Measurements from ENCODE around the gene ABCD4. TPM values are rescaled to one million over a fixed set of nuclear protein-coding genes. Genes with fewer than 3 reads are reported as not detected.

ABCD4 gene
- polyA plus RNA-seq, 1 donor from 2014 or later: 106 TPM

GRCh38 chr14:74297986-74298385 lies 4.7 kb downstream of the ABCD4 start:
- Histone ChIP-seq H3K79me2 (replicated peaks; ENCODE audit: insufficient read depth, low read length) (peaks cover 33% of the 10 kb centered on the region), H3K36me3 (ENCODE audit: insufficient read depth, low read length) (no peaks in the 10 kb centered on the region), H3K9ac (ENCODE audit: low read length) (no peak overlapping the region), H3F3A (ENCODE audit: insufficient read depth, low read length, poor library complexity, severe bottlenecking) (peaks cover 4% of the 10 kb centered on the region), H4K20me1 (ENCODE audit: insufficient read depth) (no peaks in the 10 kb centered on the region), H3K4me3 (ENCODE audit: low read length) (no peak overlapping the region), H2AFZ (ENCODE audit: low read depth, low read length) (no peak overlapping the region), H3K27ac (ENCODE audit: low read length) (no peak overlapping the region), H3K9me2 (ENCODE audit: insufficient read depth, low read length) (no peaks in the 10 kb centered on the region), H3K4me2 (ENCODE audit: low read length) (no peak overlapping the region), H3K27me3 (ENCODE audit: insufficient read depth, low read depth, low read length) (no peaks in the 10 kb centered on the region), H3K9me3 (ENCODE audit: low read length) (no peaks in the 10 kb centered on the region)
- TF ChIP-seq RAD21 (conservative IDR thresholded peaks at IDR 0.05) (no peak), CTCF (IDR thresholded peaks at IDR 0.05; ENCODE audit: poor library complexity, severe bottlenecking) (no peak), POLR2AphosphoS5 (IDR thresholded peaks at IDR 0.05) (no peak), EP300 (conservative IDR thresholded peaks at IDR 0.05; ENCODE audit: poor library complexity, severe bottlenecking) (no peak), REST (IDR thresholded peaks at IDR 0.05; ENCODE audit: borderline replicate concordance) (no peak), EZH2 (IDR thresholded peaks at IDR 0.05; ENCODE audit: borderline replicate concordance, insufficient read depth, low read length, poor library complexity, severe bottlenecking) (no peak), TAF1 (IDR thresholded peaks at IDR 0.05; ENCODE audit: low read depth) (no peak), MXI1 (conservative IDR thresholded peaks at IDR 0.05; ENCODE audit: poor library complexity, severe bottlenecking) (no peak), SMC3 (conservative IDR thresholded peaks at IDR 0.05; ENCODE audit: poor library complexity) (no peak)

DNA sequence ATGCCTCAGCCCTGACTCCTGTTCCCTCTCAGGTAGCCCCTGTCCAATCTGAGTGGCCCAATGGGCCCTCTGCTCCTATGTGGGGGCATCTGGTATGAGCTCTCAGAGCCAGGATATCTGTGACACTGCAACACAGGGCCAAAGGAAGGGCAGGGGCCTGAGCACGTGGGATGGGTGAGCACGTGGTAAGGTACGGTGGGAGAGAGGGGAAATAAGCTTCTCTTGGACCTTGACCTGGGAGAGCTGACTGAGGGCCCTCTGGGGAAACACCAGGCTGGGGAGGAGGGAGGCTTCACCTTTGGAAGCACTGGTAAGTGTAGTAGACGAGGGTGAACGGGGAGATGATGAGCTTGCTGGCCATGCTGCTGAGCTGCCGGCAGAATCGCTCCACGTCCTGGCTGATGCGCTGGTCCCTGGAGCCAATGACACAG lies 6.7 kb downstream of the ABCD4 start:
- Histone ChIP-seq H3K4me2 (ENCODE audit: low read length) (no peak overlapping the region), H3K36me3 (ENCODE audit: insufficient read depth, low read length) (peaks cover 8% of the 10 kb centered on the region), H3K27ac (ENCODE audit: low read length) (no peak overlapping the region), H3K27me3 (ENCODE audit: insufficient read depth, low read depth, low read length) (no peaks in the 10 kb centered on the region), H3K9me2 (ENCODE audit: insufficient read depth, low read length) (no peaks in the 10 kb centered on the region), H3K9me3 (ENCODE audit: low read length) (no peaks in the 10 kb centered on the region), H3F3A (ENCODE audit: insufficient read depth, low read length, poor library complexity, severe bottlenecking) (no peaks in the 10 kb centered on the region), H3K9ac (ENCODE audit: low read length) (no peak overlapping the region), H3K79me2 (replicated peaks; ENCODE audit: insufficient read depth, low read length) (peaks cover 18% of the 10 kb centered on the region), H4K20me1 (ENCODE audit: insufficient read depth) (no peaks in the 10 kb centered on the region), H3K4me3 (ENCODE audit: low read length) (no peak overlapping the region), H2AFZ (ENCODE audit: low read depth, low read length) (no peak overlapping the region)
- no peak for TF ChIP-seq TAF1 (IDR thresholded peaks at IDR 0.05; ENCODE audit: low read depth)
- no peak for TF ChIP-seq MXI1 (conservative IDR thresholded peaks at IDR 0.05; ENCODE audit: poor library complexity, severe bottlenecking)
- TF ChIP-seq POLR2AphosphoS5 (IDR thresholded peaks at IDR 0.05): no peak
- TF ChIP-seq EP300 (conservative IDR thresholded peaks at IDR 0.05; ENCODE audit: poor library complexity, severe bottlenecking): no peak
- no peak for TF ChIP-seq CTCF (IDR thresholded peaks at IDR 0.05; ENCODE audit: poor library complexity, severe bottlenecking)
- no peak for TF ChIP-seq RAD21 (conservative IDR thresholded peaks at IDR 0.05)
- no peak for TF ChIP-seq REST (IDR thresholded peaks at IDR 0.05; ENCODE audit: borderline replicate concordance)
- TF ChIP-seq EZH2 (IDR thresholded peaks at IDR 0.05; ENCODE audit: borderline replicate concordance, insufficient read depth, low read length, poor library complexity, severe bottlenecking): no peak
- TF ChIP-seq SMC3 (conservative IDR thresholded peaks at IDR 0.05; ENCODE audit: poor library complexity): no peak

Data from neural cell (in vitro differentiated cells).